ENCODE data around the gene BTBD9. TPM values are rescaled to one million over a fixed set of nuclear protein-coding genes. Genes with fewer than 3 reads are reported as not detected.

BTBD9 gene
- total and polyA plus RNA-seq, 2 of the 13 experiments (the other 11 are each of a cell fraction or from before 2014, with no cell fraction given), result 1.2 to 3.0 TPM

GRCh38 chr6:38187811-38188590, 451.7 kb downstream of the BTBD9 start:
- no TSS peak for BruUV-seq (replicated peaks)
- in situ Hi-C loops (cut with HindIII; ENCODE audit: extremely low pct_ligation_motif_present, low pct_unique_long_range_greater_than_20kb), result no loop called here
- ATAC-seq, result no peak
- Histone ChIP-seq H3K4me2 (ENCODE audit: low read depth, low read length) (no peak overlapping the region), H3K36me3 (replicated peaks in 1 of 2; ENCODE audit: control insufficient read depth in 1 of 2, insufficient read depth in 2 of 2, low read length in 2 of 2) (no peaks in the 10 kb centered on the region), H3K4me3 (replicated peaks in 1 of 3; ENCODE audit: insufficient read depth in 1 of 3, low read depth in 2 of 3, low read length in 3 of 3) (no peak overlapping the region), H3K9me3 (ENCODE audit: low read length) (no peaks in the 10 kb centered on the region), H3K4me1 (ENCODE audit: insufficient read depth, low read length) (no peaks in the 10 kb centered on the region), H3K9ac (ENCODE audit: insufficient read depth, low read depth, low read length) (no peak overlapping the region), H2AFZ (ENCODE audit: low read length) (no peak overlapping the region), H3K27ac (ENCODE audit: extremely low read length, insufficient read depth, low read length) (no peak overlapping the region), H3K27me3 (ENCODE audit: control insufficient read depth in 1 of 2, insufficient read depth in 2 of 2, low read length in 2 of 2) (no peaks in the 10 kb centered on the region), H3K79me2 (ENCODE audit: insufficient read depth, low read length) (no peaks in the 10 kb centered on the region), H4K20me1 (ENCODE audit: insufficient read depth, low read length) (no peaks in the 10 kb centered on the region)
- TF ChIP-seq ARNT2 (CRISPR knock-in tag; IDR thresholded peaks at IDR 0.05; ENCODE audit: low read depth), result no peak
- TF ChIP-seq ZNF879 (CRISPR knock-in tag; IDR thresholded peaks at IDR 0.05), result no peak
- no peak for TF ChIP-seq ZSCAN20 (CRISPR knock-in tag; IDR thresholded peaks at IDR 0.05; ENCODE audit: borderline replicate concordance)
- TF ChIP-seq MXD4 (CRISPR knock-in tag; IDR thresholded peaks at IDR 0.05), result no peak
- no peak for TF ChIP-seq MAFG (CRISPR knock-in tag; IDR thresholded peaks at IDR 0.05)
- TF ChIP-seq ZNF772 (CRISPR knock-in tag; IDR thresholded peaks at IDR 0.05), result no peak
- no peak for TF ChIP-seq ZNF703 (CRISPR knock-in tag; IDR thresholded peaks at IDR 0.05; ENCODE audit: borderline replicate concordance)
- TF ChIP-seq ZHX1 (CRISPR knock-in tag; IDR thresholded peaks at IDR 0.05; ENCODE audit: low read depth), result no peak
- TF ChIP-seq FOXA3 (CRISPR knock-in tag; IDR thresholded peaks at IDR 0.05), result no peak
- TF ChIP-seq KAT8 (CRISPR knock-in tag; IDR thresholded peaks at IDR 0.05), result no peak
- no peak for TF ChIP-seq REL (CRISPR knock-in tag; conservative IDR thresholded peaks at IDR 0.05)
- TF ChIP-seq CREB3 (CRISPR knock-in tag; IDR thresholded peaks at IDR 0.05), result no peak
- no peak for TF ChIP-seq CHD4 (IDR thresholded peaks at IDR 0.05; ENCODE audit: borderline replicate concordance, low read length)
- TF ChIP-seq NR2F1 (CRISPR knock-in tag; IDR thresholded peaks at IDR 0.05), result no peak
- no peak for TF ChIP-seq SMARCC2 (IDR thresholded peaks at IDR 0.05)
- no peak for TF ChIP-seq ZNF160 (CRISPR knock-in tag; IDR thresholded peaks at IDR 0.05)
- TF ChIP-seq GATAD1 (CRISPR knock-in tag; IDR thresholded peaks at IDR 0.05), result no peak
- no peak for TF ChIP-seq ARHGAP35 (CRISPR knock-in tag; IDR thresholded peaks at IDR 0.05; ENCODE audit: borderline replicate concordance)
- TF ChIP-seq SNAPC2 (CRISPR knock-in tag; IDR thresholded peaks at IDR 0.05), result no peak
- no peak for TF ChIP-seq ZNF12 (CRISPR knock-in tag; IDR thresholded peaks at IDR 0.05)
- intact Hi-C loops (cut with micrococcal nuclease; ENCODE audit: unreplicated experiment), result no loop called here
- POLR2A ChIA-PET, result no interaction called here
- no peak for FAIRE-seq
- no peak for DNase-seq (ENCODE audit: low spot score)
- CTCF ChIA-PET (ENCODE audit: low intra/inter-chr PET ratio, low total read pairs), result no interaction called here
- 78% methylated on average over 20 of the region's 20 CpGs for WGBS (ENCODE audit: low lambda C conversion rate)
